HT-29 (cell line): ENCODE data around the gene GEMIN4. TPM values are rescaled to one million over a fixed set of nuclear protein-coding genes. Genes with fewer than 3 reads are reported as not detected.

Source experiments
- DNase-seq: peaks from one replicate; pipeline ENCODE4 v3.0.0-alpha.2; 2015; ENCODE audit warnings: low spot score
- total RNA-seq: library from RNA; depleted of rRNA; stranded (reverse); fragments of >200 nt; shearing (Covaris generic); gene quantifications from 2 replicates; pipeline ENCODE4 v1.2.3, GENCODE V29; 2014

The GEMIN4 gene
- total RNA-seq, 1 experiment from 2014 or later = 34.4 TPM

DNA sequence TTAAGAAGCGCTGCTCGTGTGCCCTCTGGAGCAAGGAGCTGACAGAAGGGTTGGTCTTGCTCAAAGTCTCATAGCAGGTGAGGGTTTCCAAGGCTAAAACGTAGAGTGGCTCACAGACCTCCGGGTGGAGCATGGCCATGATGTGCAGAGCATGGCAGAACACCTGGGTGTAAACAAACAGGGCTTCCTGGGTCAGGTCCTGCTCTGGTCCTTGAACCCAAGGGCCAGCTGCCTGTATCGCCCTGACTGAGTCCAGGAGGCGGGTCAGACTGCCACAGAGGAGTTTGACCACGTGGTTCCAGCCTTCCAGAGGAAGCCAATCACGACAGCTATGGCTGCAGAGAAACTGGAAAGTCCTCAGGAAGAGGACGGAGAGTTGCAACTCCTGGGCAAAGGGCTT is 7.1 kb downstream of the GEMIN4 start:
- no peak for DNase-seq

DNA sequence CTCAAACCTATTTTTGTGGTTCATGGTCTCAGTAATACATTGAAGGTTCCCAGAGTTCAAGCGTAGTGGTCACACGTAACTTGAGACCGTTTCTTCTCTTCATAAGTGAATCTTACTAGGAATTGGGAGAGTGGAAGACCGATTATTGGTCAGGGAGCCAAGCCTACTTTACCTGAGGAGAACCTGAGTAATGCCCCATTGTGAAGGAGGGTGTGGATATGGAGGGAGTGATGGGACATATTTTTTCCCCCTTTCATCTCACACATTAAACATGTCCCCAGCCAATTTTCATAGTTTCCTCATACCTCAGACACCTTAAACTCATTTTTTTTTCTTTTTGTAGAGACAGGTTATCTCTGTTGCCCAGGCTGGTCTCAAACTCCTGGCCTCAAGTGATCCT is 8.9 kb downstream of the GEMIN4 start:
- no peak for DNase-seq

DNA sequence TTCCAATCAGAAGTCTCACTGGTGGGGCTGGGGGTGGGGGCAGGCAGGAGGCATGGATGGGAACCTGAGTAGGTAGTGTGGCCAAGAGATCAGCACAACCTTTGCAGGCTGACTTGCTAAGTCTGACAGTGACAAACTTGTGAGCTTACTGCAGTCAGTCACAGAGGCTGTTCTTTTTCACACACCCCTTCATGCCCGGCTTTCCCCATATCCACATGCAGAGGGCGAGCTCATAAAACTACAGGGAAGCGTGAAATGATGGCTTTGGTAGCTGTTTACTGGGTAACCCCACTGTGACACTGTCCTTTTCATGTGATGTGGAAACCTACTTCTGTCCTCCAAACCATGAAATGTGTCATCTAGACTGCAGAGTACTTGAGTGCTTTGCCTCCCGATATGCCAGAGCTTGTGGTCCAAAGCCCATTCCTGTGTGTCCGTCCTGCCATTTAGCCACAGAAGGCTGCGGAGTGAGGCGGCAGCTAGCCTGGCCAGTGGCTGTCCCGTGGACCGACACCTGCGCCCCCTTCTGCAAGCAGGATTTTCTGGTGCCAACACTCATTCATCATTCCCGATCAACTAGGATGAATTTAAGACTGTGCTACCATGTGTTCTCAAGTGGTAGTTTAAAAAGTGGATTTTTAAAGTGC is 9.8 kb downstream of the GEMIN4 start:
- DNase-seq = no peak

DNA sequence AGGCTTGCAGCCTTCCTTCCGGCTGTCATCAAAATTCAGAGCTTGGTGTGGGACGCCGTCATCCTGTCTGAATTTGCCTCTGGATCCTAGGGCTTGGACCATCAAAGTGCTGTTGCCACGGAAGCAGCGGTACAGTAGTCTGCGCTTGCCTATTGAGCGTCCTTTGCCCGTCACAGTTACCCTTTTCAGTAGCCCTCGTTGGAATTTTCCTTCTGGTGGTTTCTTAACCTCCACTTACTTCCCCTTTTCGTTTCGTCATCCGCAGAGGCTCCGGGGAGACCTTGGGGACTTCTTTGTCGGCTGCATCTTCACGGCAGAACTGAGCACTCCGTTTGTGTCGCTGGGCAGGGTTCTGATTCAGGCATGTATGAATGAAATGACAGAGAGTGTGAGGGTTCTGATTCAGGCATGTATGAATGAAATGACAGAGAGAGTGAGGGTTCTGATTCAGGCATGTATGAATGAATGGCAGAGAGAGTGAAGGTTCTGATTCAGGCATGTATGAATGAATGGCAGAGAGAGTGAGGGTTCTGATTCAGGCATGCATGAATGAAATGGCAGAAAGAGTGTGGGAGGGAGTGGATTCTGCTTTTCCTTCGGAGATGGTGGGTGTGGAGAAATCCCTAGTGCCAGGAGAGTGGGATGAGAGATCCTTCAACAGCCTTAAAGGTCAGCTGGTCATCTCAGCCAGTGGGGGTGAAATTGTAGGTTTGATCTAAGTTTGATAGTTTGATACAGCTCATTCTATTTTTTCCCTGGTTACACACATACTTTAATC is 11.6 kb downstream of the GEMIN4 start:
- no peak for DNase-seq

DNA sequence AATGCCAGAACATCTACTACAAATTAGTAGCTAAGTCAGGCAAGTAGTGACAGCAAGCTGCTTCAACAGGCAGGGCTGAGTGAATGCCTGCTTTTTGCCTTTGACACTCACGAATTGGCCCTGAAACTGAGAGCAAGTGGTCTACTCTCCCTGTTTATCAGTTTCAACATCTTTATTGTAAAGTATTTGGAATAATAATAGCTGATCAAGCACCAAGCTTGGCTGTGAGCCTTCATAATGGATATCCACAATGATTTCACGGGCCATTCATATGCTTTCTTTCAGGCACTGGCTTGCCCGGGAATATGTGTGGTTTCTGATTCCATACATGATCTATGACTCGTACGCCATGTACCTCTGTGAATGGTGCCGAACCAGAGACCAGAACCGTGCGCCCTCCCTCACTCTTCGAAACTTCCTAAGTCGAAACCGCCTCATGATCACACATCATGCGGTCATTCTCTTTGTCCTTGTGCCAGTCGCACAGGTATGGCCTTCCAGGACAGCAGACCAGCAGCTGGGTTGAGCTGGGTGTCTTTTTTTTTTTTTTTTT is 14.4 kb downstream of the GEMIN4 start:
- DNase-seq = no peak

DNA sequence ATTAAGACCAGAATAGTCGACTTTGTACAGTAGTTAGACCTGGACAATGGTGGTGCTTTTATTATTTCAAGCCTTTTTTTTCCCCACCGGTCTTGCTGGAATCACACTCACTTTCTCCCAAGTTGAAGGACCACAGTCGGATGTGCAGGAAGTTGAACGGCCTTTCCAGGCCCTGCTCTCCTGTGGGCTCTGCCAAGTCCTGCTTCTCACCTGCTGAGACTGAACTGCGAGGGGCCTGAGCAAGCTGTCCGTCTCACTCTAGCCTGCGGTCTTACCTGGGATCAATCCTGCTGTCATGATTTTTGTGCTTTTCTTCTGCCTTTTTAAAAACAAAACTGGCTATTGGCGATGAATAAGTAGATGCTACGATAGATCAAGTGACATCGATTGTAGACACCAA is 18.3 kb downstream of the GEMIN4 start:
- DNase-seq = peak; percentile 27

DNA sequence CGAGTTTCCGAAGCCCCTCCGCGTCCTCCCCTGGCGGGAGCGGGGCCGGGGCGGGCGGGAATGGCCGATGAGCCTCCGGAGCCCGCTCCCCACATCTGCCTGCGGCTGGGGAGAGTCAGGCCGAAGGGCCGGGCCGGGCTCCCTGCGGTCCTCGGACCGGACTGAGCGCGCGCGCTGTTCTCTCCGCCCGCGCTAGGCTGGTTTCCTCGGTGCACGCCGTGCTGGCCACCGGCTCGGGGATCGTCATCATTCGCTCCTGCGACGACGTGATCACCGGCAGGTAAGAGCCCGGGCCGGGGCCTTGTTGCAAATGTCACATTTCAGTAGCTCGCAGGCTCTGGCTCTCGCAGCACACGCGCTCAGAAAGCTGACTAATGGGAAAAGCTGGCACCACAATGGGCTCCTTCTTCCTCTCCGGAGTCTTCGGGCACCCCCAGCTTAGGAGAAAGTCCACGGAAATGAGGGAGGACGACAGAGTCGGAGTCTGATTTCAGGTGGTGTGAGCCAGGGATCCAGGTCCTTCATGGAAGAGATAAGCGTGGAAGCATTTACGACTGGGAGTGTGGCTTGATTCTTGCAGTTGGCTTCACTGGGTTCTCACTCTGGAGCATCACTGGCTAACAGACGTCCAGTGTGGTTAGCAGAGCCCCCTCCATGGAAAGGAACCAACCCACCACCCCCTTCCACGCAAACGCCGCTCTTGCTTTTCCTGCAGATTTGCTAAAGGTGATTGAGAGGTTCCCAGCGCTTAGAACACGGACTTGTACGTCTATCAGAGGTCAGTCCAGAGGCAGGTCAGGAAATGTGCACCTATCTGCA is 19.0 kb downstream of the GEMIN4 start:
- peak; percentile 44 for DNase-seq

DNA sequence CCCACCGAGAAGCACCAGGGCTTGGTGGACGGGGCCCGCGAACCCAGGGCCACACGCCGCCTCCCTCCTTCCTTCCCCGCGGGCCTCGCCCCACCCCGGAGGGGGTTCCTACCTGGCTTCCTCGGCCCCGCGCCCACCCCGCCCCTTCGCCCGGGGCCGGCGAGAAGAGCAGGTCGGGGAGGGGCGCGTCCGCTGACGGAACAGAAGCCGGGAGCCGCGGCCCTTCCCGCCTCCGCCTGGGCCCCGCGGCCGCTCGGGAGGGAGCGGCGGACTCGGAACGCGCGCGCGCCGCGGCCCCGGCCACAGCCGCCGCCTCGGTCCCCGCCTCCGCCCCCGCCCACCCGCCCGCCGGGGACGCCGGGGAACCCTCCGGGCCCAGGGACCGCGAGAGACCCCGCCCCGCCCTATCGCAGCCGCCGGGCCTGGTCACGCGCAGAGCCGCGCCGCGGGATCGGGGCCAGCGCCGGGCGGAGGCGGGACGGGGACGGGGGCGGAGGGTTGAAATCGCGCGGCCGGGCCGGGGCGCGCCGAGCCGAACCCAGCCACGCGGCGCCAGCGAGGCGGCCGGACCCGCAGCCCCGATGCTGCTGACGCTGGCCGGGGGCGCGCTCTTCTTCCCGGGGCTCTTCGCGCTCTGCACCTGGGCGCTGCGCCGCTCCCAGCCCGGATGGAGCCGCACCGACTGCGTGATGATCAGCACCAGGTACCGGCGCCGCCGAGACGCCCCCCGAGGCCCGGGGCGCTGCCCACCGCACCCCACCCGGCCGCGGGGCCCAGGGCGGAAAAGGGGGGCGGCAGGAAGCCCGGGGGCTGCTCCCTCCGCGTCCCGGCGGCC is 19.8 kb downstream of the GEMIN4 start, which contains the start of gene TLCD3A:
TSS of gene TLCD3A (plus strand) at position 530 of the 835 bp plus-strand sequence. CDS start at position 582, 52 bp downstream.
- peak; percentile 30 for DNase-seq

DNA sequence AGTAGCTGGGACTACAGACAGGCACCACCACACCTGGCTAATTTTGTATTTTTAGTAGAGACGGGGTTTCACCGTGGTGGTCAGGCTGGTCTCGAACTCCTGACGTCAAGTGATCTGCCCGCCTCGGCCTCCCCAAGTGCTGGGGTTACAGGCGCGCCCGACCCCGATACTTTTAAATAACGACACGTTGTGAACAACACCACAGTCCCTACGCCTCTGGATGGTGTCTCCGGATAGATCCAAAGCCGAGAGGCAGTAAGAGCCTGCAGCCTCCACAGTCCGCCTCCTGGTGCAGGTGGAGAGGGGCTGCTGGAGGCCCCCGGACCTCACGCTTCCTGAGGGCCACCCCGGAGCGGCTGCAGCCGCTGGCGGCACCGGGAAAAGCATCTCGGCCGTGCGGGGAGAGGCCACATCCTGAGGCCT is 20.4 kb downstream of the GEMIN4 start:
- DNase-seq = peak; percentile 9

DNA sequence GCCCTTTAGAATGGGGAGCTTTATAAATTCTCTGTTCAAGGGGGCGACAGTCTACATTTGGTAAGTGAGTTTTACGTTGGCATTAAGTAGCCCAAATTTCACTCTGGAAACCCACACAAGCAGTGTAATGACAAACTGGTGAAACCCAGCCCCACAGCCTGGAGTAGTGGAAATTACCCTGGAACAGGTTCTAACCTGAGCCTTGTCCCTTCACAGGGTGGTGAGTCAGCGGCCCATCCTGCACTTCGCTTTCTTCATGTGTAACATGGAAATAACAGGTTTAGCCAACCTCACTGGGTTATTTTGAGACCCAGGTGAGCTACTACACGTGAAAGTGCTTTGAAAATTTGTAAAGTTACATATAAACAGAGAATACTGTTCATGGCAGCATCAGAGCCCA is 23.2 kb downstream of the GEMIN4 start:
- DNase-seq = no peak

DNA sequence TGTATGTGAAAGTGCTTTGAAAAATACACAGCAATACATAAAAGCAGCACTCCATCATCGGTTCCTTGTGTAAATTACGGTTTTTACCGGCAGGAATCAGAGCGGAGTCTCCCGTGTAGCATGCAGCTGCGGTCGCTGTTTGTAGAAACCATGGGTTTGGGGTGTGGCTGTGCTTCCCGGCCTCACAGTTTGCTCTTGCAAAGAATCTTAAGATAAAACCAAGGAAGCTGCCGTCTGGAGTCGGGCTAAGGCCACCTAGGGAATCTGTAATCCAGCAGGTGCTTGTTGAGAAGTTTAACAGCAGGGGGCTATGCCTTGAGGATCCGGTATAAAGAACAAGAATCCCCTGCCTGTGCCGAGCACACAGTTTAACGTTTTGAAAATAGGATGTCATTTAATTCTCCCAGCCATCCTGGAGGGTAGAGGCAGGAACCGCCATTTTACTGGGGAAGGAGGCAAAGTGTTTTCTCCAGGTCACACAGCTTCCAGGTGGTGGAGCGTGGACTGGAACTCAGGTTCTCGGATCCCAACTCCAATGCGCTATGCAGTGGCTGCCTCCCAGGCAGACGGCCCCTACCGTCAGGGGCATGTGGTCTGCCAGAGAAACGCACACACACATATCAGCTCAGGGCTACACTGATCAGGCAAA is 25.7 kb downstream of the GEMIN4 start:
- DNase-seq = no peak

DNA sequence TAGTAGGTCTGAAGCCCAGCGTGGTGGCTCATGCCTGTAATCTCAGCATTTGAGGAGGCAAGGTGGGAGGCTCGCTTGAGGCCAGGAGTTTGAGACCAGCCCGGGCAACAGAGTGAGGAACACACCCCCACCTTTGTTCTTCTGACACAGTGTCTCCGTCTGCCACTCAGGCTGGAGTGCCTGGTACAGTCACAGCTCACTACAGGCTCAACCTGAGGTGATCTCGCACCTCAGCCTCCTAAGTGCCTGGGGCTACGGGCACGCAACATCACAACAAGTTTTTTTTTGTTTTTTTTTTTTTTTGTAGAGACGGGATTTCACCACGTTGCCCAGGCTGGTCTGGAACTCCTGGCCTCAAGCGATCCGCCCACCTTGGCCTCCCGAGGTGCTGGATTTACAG is 26.3 kb downstream of the GEMIN4 start:
- DNase-seq = no peak

DNA sequence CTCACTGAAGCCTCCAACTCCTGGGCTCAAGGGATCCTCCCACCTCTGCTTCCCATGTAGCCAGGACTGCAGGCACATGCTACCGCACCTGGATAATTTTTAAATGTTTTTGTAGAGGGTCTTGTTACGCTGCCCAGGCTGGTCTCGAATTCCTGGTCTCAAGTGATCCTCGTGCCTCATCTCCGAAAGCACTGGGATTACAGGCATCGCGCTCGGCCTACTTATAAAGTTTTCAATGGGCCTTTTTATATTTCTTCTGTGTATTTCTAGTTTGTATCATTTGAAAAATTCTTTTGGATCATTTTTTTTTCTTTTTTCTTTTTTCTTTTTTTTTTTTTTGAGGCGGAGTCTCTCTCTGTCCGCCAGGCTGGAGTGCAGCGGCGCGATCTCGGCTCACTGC is 27.0 kb downstream of the GEMIN4 start:
- DNase-seq = no peak

DNA sequence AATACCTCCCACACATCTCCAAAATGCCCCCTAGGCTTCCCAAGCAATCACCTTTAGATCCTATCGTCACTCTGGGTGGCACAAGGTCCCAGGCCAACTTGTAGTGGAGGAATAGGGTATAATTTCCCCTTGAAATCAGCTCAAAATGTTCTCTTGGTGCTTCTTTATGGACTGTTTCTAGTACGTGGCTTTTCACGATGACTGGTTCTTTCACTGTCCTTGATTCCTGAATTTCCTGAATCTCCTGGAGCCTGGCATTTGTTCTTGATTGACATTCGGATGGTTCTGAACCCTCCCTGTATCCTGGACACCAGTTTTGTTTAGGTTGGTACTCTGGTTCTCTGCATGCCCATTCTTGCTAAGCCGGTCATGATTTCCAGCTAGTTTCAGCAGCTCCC is 30.5 kb downstream of the GEMIN4 start:
- DNase-seq = no peak

DNA sequence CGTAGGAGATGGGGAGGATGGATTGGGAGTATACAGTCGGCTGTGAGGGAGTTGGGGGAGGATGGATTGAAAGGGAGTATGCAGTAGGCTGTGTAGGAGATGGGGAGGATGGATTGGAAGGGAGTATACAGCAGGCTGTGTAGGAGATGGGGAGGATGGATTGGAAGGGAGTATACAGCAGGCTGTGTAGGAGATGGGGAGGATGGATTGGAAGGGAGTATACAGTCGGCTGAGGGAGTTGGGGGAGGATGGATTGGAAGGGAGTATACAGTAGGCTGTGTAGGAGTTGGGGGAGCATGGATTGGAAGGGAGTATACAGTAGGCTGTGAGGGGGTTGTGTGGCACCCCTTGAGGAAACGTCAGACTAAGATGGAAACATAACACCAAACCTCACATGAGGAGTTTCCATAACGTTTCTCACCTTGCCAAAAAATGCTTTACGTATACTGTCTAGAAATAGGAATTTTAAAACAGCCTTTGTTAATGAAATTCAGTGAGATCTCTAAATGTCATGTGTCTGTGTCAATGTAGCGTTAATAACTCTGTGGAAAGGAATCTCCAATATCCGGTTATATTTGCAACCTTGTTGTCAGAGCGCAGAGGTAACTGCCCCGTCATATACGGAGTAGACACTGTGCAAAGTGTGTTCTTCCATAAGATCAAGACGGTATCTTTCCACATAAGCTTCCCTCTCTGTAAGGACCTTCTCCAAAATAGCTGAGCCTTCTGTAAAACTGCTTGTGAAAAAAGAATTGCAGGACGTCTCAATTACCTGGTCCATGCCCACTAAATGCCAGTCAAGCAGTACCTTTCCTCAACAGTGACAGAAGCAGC is 31.1 kb downstream of the GEMIN4 start:
- DNase-seq = no peak

DNA sequence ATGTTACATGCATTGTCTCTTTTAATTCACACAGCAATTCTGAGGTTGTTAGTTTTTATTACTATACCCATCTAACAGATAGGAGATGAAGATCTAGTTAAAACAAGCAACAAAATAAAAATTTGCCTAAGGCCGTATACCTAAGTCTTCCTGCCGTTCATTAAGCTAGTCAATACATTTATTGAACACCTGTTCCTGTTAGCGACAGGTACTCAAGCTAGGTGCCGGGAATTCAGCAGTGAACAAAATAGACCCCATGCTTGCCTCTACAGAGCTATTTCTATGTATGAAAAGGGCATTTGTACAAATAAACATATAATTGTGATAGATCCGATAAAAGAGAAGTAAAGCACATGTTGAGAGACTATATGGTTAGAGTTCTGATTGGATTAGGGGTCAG is 34.0 kb downstream of the GEMIN4 start:
- DNase-seq = no peak

DNA sequence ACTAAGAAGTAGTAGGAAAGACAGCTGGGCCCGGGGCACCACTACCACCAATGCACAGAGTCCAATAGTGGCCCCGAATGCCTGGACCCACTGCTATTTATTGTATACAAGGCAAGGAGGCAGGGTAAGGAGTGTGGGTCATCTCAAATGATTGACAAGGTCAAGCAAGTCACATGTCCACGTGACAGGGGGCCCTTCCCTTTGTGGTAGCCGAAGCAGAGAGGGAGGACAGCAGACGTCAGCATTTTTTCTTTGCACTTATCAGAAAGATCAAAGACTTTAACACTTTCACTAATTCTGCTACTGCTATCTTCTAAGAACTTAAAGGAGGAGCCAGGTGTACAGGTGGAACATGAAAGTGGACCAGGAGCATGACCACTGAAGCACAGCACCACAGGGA is 43.9 kb downstream of the GEMIN4 start:
- no peak for DNase-seq

DNA sequence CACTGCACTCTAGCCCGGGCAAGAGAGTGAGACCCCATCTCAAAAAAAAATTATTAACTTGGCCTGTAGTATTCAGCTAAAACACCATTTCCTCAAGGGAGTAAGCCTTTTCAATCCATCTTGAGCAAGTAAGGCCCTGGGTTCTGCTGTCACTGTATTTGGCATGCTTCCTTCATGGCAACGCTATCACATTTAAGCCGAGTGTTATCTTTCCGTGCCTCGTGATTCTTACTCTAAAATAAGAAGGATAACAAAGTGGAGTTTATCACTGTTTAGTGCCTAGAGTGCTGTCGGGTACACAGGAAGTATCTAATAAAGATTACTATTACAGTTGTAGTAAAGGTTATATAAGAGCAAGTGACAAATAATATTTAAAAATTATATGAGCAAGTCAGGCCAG is 46.2 kb downstream of the GEMIN4 start:
- no peak for DNase-seq

DNA sequence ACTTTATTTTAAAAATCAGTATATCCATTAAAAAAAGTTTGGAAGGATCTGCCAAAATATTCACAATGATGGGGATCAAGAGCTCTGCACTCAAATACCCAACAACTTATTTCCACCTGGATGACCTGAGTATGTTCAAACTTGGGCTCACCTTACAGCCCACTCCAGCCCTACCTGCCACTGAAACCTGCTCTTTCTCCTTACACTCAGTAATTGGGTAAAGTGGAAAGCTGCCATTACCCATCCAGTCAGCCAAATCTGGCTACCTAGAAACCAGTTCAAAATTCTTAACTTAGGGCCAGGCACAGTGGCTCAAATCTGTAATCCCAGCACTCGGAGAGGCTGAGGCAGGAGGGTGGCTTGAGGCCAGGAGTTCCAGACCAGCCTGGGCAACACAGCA is 47.1 kb downstream of the GEMIN4 start:
- no peak for DNase-seq
